ENCODE results near the gene MEAF6. TPM values are rescaled to one million over a fixed set of nuclear protein-coding genes. Genes with fewer than 3 reads are reported as not detected.

MEAF6 gene
- total and polyA plus RNA-seq, 2 donors (not counting 3 experiments of a cell fraction or from before 2014, with no cell fraction given): 28.0 to 62.5 TPM

GRCh38 chr1:37480125-37480466, 34.5 kb downstream of the MEAF6 start:
- H3K79me2 ChIP-seq (ENCODE audit: control insufficient read depth, insufficient read depth, low read length): peaks cover 54% of the 10 kb centered on the region
- DNase-seq (ENCODE audit: low read depth, low spot score): no peak
- H3K4me2 ChIP-seq (ENCODE audit: insufficient read depth, low read length): peak overlapping the region; percentile 91
- H3K36me3 ChIP-seq (ENCODE audit: control insufficient read depth in 2 of 2, extremely low read depth in 1 of 2, insufficient read depth in 2 of 2, low read length in 2 of 2): peaks cover 13 to 36% of the 10 kb centered on the region in 2 experiments
- no peaks in the 10 kb centered on the region for H4K20me1 ChIP-seq (replicated peaks; ENCODE audit: control insufficient read depth, extremely low read depth, insufficient read depth, low read length)
- POLR2A ChIA-PET: no interaction called here
- no TSS peak for BruUV-seq (replicated peaks)
- no peak for FAIRE-seq
- peak overlapping the region; percentile 77 for H3K9ac ChIP-seq (replicated peaks; ENCODE audit: extremely low read depth, insufficient read depth, low read length)
- intact Hi-C loops (cut with micrococcal nuclease) (no loop called here), dilution Hi-C loops (cut with MboI; ENCODE audit: extremely low pct_ligation_motif_present, low sequenced_read_pairs) (no loop called here)
- no peaks in the 10 kb centered on the region for H3K27me3 ChIP-seq (ENCODE audit: control insufficient read depth in 2 of 2, insufficient read depth in 2 of 2, low read length in 2 of 2)
- peaks cover 52% of the 10 kb centered on the region for H3K4me1 ChIP-seq (ENCODE audit: control insufficient read depth, extremely low read depth, insufficient read depth, low read length)
- no peaks in the 10 kb centered on the region for H3K9me3 ChIP-seq (replicated peaks; ENCODE audit: control insufficient read depth, insufficient read depth, low read length)
- CTCF ChIA-PET: interaction anchor here (4.6 kb wide), 1 partner anchor 25 kb away, joined by 30 read pairs; no protein-coding TSS in a partner anchor
- H3K27ac ChIP-seq (ENCODE audit: insufficient read depth, low read depth, low read length): peak overlapping the region; percentile 82
- H3K4me3 ChIP-seq (replicated peaks in 1 of 3; ENCODE audit: insufficient read depth in 1 of 3, low read depth in 1 of 3, low read length in 3 of 3): no peak overlapping the region
- no peak for TF ChIP-seq JUN (IDR thresholded peaks at IDR 0.05; ENCODE audit: borderline replicate concordance, insufficient read depth, insufficient read length, low read depth)
- no peak for TF ChIP-seq FOS (IDR thresholded peaks at IDR 0.05; ENCODE audit: borderline replicate concordance, insufficient read depth, low read length)
- no peak for TF ChIP-seq MAX (IDR thresholded peaks at IDR 0.05; ENCODE audit: insufficient read depth, insufficient read length)
- TF ChIP-seq GATA2 (IDR thresholded peaks at IDR 0.05; ENCODE audit: insufficient read depth, insufficient read length, low read depth, low read length): no peak
- no peaks in the 10 kb centered on the region for H3K9me1 ChIP-seq (replicated peaks; ENCODE audit: control insufficient read depth, extremely low read depth, insufficient read depth, low read length)
- no peak overlapping the region for H2AFZ ChIP-seq (ENCODE audit: low read depth, low read length)

- BruUV-seq (replicated peaks): no TSS peak
- intact Hi-C loops (cut with micrococcal nuclease): loop anchor here (2.0 to 10.0 kb wide), 4 partner anchors 35 to 1092 kb away; partner anchors contain the start of genes GNL2, MEAF6 and STK40
- Histone ChIP-seq H3K79me2 (ENCODE audit: control insufficient read depth, insufficient read depth, low read length) (peaks cover 58% of the 10 kb centered on the region), H3K27ac (ENCODE audit: insufficient read depth, low read depth, low read length) (peak overlapping the region; percentile 82), H3K9me3 (replicated peaks; ENCODE audit: control insufficient read depth, insufficient read depth, low read length) (no peaks in the 10 kb centered on the region), H4K20me1 (replicated peaks; ENCODE audit: control insufficient read depth, extremely low read depth, insufficient read depth, low read length) (no peaks in the 10 kb centered on the region), H2AFZ (ENCODE audit: low read depth, low read length) (peak overlapping the region; percentile 28), H3K27me3 (ENCODE audit: control insufficient read depth in 2 of 2, insufficient read depth in 2 of 2, low read length in 2 of 2) (no peaks in the 10 kb centered on the region), H3K9ac (replicated peaks; ENCODE audit: extremely low read depth, insufficient read depth, low read length) (peak overlapping the region; percentile 77), H3K9me1 (replicated peaks; ENCODE audit: control insufficient read depth, extremely low read depth, insufficient read depth, low read length) (no peaks in the 10 kb centered on the region), H3K4me1 (ENCODE audit: control insufficient read depth, extremely low read depth, insufficient read depth, low read length) (peaks cover 54% of the 10 kb centered on the region), H3K4me3 (replicated peaks in 1 of 3; ENCODE audit: insufficient read depth in 1 of 3, low read depth in 1 of 3, low read length in 3 of 3) (peak overlapping the region in 2 of 3 experiments; percentile 3 to 54), H3K4me2 (ENCODE audit: insufficient read depth, low read length) (peak overlapping the region; percentile 91), H3K36me3 (ENCODE audit: control insufficient read depth in 2 of 2, extremely low read depth in 1 of 2, insufficient read depth in 2 of 2, low read length in 2 of 2) (peaks cover 13 to 36% of the 10 kb centered on the region in 2 experiments)
- FAIRE-seq (peak; percentile 91), DNase-seq (ENCODE audit: low read depth, low spot score) (peak; percentile 76)
- ChIA-PET POLR2A (no interaction called here), CTCF (interaction anchor here (0.9 to 8.9 kb wide), 5 partner anchors 7 to 903 kb away, joined by 3 to 158 read pairs (median 9); partner anchors contain the start of gene MEAF6)
- TF ChIP-seq FOS (IDR thresholded peaks at IDR 0.05; ENCODE audit: borderline replicate concordance, insufficient read depth, low read length): peak; percentile 74
- TF ChIP-seq GATA2 (IDR thresholded peaks at IDR 0.05; ENCODE audit: insufficient read depth, insufficient read length, low read depth, low read length): no peak
- peak; percentile 92 for TF ChIP-seq MYC (IDR thresholded peaks at IDR 0.05; ENCODE audit: low read depth, low read length)
- dilution Hi-C loops (cut with MboI; ENCODE audit: extremely low pct_ligation_motif_present, low sequenced_read_pairs): no loop called here
Measured at GRCh38 chr1:37479255-37480124, 35.1 kb downstream of the MEAF6 start.

Data from endothelial cell of umbilical vein (primary cell).